ENCODE results near the gene BFSP2.

BFSP2 gene

DNA sequence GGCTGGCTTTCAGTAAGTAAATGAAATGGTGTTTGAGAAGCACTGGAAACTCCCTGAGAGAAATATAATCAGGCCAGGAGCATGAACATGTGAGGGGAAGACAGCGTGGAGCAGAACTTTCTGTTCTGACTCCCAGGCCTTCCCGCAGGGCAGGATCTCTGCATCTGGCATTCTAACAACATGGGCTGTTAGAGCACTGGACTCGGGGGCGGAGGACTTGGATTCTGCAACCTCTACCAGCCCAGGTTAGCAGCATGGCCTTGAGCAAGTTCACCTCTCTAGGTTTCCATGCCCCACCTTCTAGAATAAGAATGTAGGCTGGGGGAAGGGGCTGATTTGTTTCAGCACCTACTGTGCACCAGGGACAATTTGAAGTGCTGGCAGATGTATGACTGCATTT lies 12.5 kb upstream of the BFSP2 start:
- Histone ChIP-seq H3K4me1 (ENCODE audit: low read length) (no peaks in the 10 kb centered on the region), H3K9me3 (replicated peaks; ENCODE audit: insufficient read depth, low read length) (no peaks in the 10 kb centered on the region), H2AFZ (ENCODE audit: low read length) (no peak overlapping the region), H3K79me2 (ENCODE audit: low read length) (no peaks in the 10 kb centered on the region), H3K36me3 (replicated peaks; ENCODE audit: insufficient read depth, low read length) (no peaks in the 10 kb centered on the region), H3K9ac (ENCODE audit: low read length) (no peak overlapping the region), H3K27me3 (replicated peaks; ENCODE audit: insufficient read depth, low read length) (no peaks in the 10 kb centered on the region), H4K20me1 (ENCODE audit: insufficient read depth, low read length) (no peaks in the 10 kb centered on the region), H3K9me2 (replicated peaks; ENCODE audit: insufficient read depth, low read length) (no peaks in the 10 kb centered on the region), H3K4me3 (ENCODE audit: low read length) (no peak overlapping the region), H3K27ac (ENCODE audit: low read length) (no peak overlapping the region), H3K4me2 (ENCODE audit: low read depth, low read length) (no peak overlapping the region), H3F3A (ENCODE audit: insufficient read depth, low read length) (no peaks in the 10 kb centered on the region)
- no peak for TF ChIP-seq EZH2 (optimal IDR thresholded peaks at IDR 0.05; ENCODE audit: low read depth, low read length)
- TF ChIP-seq, protein P1, sequence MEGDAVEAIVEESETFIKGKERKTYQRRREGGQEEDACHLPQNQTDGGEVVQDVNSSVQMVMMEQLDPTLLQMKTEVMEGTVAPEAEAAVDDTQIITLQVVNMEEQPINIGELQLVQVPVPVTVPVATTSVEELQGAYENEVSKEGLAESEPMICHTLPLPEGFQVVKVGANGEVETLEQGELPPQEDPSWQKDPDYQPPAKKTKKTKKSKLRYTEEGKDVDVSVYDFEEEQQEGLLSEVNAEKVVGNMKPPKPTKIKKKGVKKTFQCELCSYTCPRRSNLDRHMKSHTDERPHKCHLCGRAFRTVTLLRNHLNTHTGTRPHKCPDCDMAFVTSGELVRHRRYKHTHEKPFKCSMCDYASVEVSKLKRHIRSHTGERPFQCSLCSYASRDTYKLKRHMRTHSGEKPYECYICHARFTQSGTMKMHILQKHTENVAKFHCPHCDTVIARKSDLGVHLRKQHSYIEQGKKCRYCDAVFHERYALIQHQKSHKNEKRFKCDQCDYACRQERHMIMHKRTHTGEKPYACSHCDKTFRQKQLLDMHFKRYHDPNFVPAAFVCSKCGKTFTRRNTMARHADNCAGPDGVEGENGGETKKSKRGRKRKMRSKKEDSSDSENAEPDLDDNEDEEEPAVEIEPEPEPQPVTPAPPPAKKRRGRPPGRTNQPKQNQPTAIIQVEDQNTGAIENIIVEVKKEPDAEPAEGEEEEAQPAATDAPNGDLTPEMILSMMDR (IDR thresholded peaks at IDR 0.05; ENCODE audit: low read length) = no peak
- TF ChIP-seq EZH2phosphoT487 (IDR thresholded peaks at IDR 0.05; ENCODE audit: low read length) = no peak
- DNase-seq = no peak

DNA sequence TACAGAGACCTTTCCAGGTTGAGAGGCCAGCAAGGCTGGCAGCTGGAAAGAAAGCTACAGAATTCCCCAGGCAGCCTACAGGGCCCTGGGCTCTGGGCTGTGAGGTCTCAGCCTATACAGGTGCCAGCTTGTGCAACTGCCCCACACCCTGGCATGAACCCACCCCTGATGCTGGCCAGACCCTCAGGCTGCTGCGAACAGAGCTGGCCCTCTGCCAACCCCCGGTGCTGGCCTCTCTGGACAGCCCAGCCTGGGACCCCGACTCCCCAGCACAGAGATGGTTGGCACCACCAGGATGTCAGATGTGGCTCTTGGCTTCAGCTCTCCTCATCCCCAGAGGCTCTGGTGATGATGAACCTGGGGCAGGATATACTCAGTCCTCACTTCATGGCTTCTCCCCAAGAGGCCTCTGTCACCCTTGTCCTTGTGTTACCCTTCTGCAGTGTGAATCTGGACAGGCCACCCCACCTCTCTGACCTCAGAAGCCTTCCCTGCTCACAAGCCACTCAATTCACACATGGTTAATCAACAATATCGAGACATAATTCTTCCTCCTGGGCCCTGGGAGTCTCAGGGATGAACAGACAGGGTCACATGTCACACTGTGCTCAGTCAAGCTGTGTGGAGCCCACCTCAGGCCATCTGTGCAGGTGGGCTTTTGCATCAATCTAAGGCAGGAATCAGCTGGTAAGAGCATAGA lies 11.0 kb upstream of the BFSP2 start:
- Histone ChIP-seq H4K20me1 (ENCODE audit: insufficient read depth, low read length) (no peaks in the 10 kb centered on the region), H3K27ac (ENCODE audit: low read length) (no peak overlapping the region), H3K27me3 (replicated peaks; ENCODE audit: insufficient read depth, low read length) (no peaks in the 10 kb centered on the region), H3K9me2 (replicated peaks; ENCODE audit: insufficient read depth, low read length) (no peaks in the 10 kb centered on the region), H3K4me3 (ENCODE audit: low read length) (no peak overlapping the region), H2AFZ (ENCODE audit: low read length) (no peak overlapping the region), H3F3A (ENCODE audit: insufficient read depth, low read length) (no peaks in the 10 kb centered on the region), H3K79me2 (ENCODE audit: low read length) (no peaks in the 10 kb centered on the region), H3K4me1 (ENCODE audit: low read length) (no peaks in the 10 kb centered on the region), H3K36me3 (replicated peaks; ENCODE audit: insufficient read depth, low read length) (no peaks in the 10 kb centered on the region), H3K9ac (ENCODE audit: low read length) (no peak overlapping the region), H3K9me3 (replicated peaks; ENCODE audit: insufficient read depth, low read length) (no peaks in the 10 kb centered on the region), H3K4me2 (ENCODE audit: low read depth, low read length) (no peak overlapping the region)
- no peak for DNase-seq
- TF ChIP-seq, protein P1 (IDR thresholded peaks at IDR 0.05; ENCODE audit: low read length) = no peak
- no peak for TF ChIP-seq EZH2 (optimal IDR thresholded peaks at IDR 0.05; ENCODE audit: low read depth, low read length)
- TF ChIP-seq EZH2phosphoT487 (IDR thresholded peaks at IDR 0.05; ENCODE audit: low read length) = no peak

DNA sequence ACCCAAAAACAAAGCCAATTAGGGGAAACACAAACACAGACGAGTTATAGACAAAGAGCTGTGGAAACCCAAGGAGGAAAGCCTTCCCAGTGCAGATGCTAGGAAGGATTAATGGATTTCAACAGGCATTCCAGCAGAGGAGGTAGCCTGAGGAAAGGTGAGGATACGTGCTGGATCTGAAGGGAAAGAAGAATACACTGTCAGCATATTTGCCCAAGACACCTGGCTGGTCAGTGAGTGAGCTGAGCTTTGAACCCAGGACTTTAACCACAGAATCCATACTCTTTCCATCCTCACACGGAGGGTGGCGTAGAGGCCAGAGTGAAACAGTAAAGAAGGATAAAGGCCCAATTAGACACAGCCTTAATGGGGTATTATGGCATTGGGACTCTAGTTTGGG lies 9.1 kb upstream of the BFSP2 start:
- no peak for DNase-seq
- Histone ChIP-seq H3K27ac (ENCODE audit: low read length) (no peak overlapping the region), H3K27me3 (replicated peaks; ENCODE audit: insufficient read depth, low read length) (no peaks in the 10 kb centered on the region), H3K9me2 (replicated peaks; ENCODE audit: insufficient read depth, low read length) (no peaks in the 10 kb centered on the region), H2AFZ (ENCODE audit: low read length) (no peak overlapping the region), H3K4me1 (ENCODE audit: low read length) (peaks cover 9% of the 10 kb centered on the region), H3K4me3 (ENCODE audit: low read length) (no peak overlapping the region), H3K36me3 (replicated peaks; ENCODE audit: insufficient read depth, low read length) (no peaks in the 10 kb centered on the region), H3K9ac (ENCODE audit: low read length) (no peak overlapping the region), H3K79me2 (ENCODE audit: low read length) (no peaks in the 10 kb centered on the region), H4K20me1 (ENCODE audit: insufficient read depth, low read length) (no peaks in the 10 kb centered on the region), H3F3A (ENCODE audit: insufficient read depth, low read length) (no peaks in the 10 kb centered on the region), H3K9me3 (replicated peaks; ENCODE audit: insufficient read depth, low read length) (no peaks in the 10 kb centered on the region), H3K4me2 (ENCODE audit: low read depth, low read length) (no peak overlapping the region)
- TF ChIP-seq EZH2phosphoT487 (IDR thresholded peaks at IDR 0.05; ENCODE audit: low read length) = no peak
- TF ChIP-seq EZH2 (optimal IDR thresholded peaks at IDR 0.05; ENCODE audit: low read depth, low read length) = no peak
- TF ChIP-seq, protein P1 (IDR thresholded peaks at IDR 0.05; ENCODE audit: low read length) = no peak

Data from MM.1S (cell line).